H1 (cell line): ENCODE results near the gene WNT3A. TPM values are rescaled to one million over a fixed set of nuclear protein-coding genes. Genes with fewer than 3 reads are reported as not detected.

ENCODE experiments used
- CTCF ChIA-PET: fragments of 300-600 bp; sonication (Branson Sonifier 250); formaldehyde crosslinking; loops from one replicate; lab custom pipeline; 2021; ENCODE audit not compliant: partially characterized antibody; lab: Charles Lee
- POLR2A ChIA-PET: fragments of 300-600 bp; sonication (Branson Sonifier 250); formaldehyde crosslinking; loops from one replicate; lab custom pipeline; 2021; ENCODE audit warnings: inconsistent platforms; ENCODE audit not compliant: partially characterized antibody; lab: Charles Lee
- DNase-seq, 2 experiments: peaks; one replicate each; pipeline versions ENCODE4 v3.0.0 to v3.0.0-alpha.2; 2010 to 2022; ENCODE audit warnings: low spot score in 2 of 2, low read depth in 1 of 2, mixed read lengths in 1 of 2
- FAIRE-seq: peaks from 2 replicates; lab custom pipeline; 2011; peaks lifted over from hg19 to GRCh38; lab: Jason Lieb, UNC
- H2AFZ ChIP-seq: 2 replicates; pipeline ENCODE4 v1.8.1; 2012; ENCODE audit warnings: low read length, inconsistent platforms
- H2AK5ac ChIP-seq: 2 replicates; pipeline ENCODE4 v1.6.1; 2013; ENCODE audit warnings: low read depth, low read length
- H2BK120ac ChIP-seq: replicated peaks from 2 replicates; pipeline ENCODE3; 2013; ENCODE audit warnings: low read depth, low read length, inconsistent platforms
- H2BK12ac ChIP-seq: 2 replicates; pipeline ENCODE4 v1.6.1; 2013; ENCODE audit warnings: low read depth, low read length
- H2BK15ac ChIP-seq: 2 replicates; pipeline ENCODE4 v1.6.1; 2013; ENCODE audit warnings: low read length
- H2BK20ac ChIP-seq: 2 replicates; pipeline ENCODE4 v1.6.1; 2013; ENCODE audit warnings: low read length
- H2BK5ac ChIP-seq: 2 replicates; pipeline ENCODE4 v1.6.1; 2013; ENCODE audit warnings: low read depth, low read length
- H3K14ac ChIP-seq: 2 replicates; pipeline ENCODE4 v1.6.1; 2013; ENCODE audit warnings: inconsistent platforms; ENCODE audit not compliant: insufficient read length
- H3K18ac ChIP-seq: 2 replicates; pipeline ENCODE4 v1.6.1; 2013; ENCODE audit warnings: low read length; ENCODE audit errors: extremely low read depth
- H3K23ac ChIP-seq: 2 replicates; pipeline ENCODE4 v1.6.1; 2013; ENCODE audit warnings: inconsistent platforms; ENCODE audit not compliant: insufficient read length
- H3K23me2 ChIP-seq: 2 replicates; pipeline ENCODE4 v1.6.1; 2013; ENCODE audit warnings: low read depth, low read length
- H3K27ac ChIP-seq: 2 replicates; pipeline ENCODE4 v1.6.1; 2011; ENCODE audit warnings: low read depth, low read length, inconsistent platforms
- H3K27me3 ChIP-seq, 4 experiments: replicated peaks in 1 of 4; 1 replicate in 1 of 4; 2 replicates in 3 of 4; pipeline versions ENCODE4 v1.6.1 to v1.8.1; 2011 to 2013; ENCODE audit warnings: low read length in 3 of 4, mild to moderate bottlenecking in 3 of 4, inconsistent platforms in 2 of 4, mixed read lengths in 2 of 4, moderate library complexity in 1 of 4; ENCODE audit not compliant: control insufficient read depth in 3 of 4, insufficient read depth in 3 of 4; ENCODE audit errors: extremely low read depth in 1 of 4
- H3K36me3 ChIP-seq, 4 experiments: 2 replicates each; pipeline versions ENCODE4 v1.6.1 to v1.8.1; 2011 to 2013; ENCODE audit warnings: mild to moderate bottlenecking in 4 of 4, low read length in 3 of 4, moderate library complexity in 2 of 4, control low read depth in 1 of 4, inconsistent platforms in 1 of 4; ENCODE audit not compliant: insufficient read depth in 4 of 4, control insufficient read depth in 2 of 4
- H3K4ac ChIP-seq: replicated peaks from 2 replicates; pipeline ENCODE3; 2013; ENCODE audit warnings: low read length, low read depth, mixed read lengths, inconsistent platforms; ENCODE audit not compliant: insufficient read length
- H3K4me1 ChIP-seq, 4 experiments: replicated peaks in 1 of 4; 1 replicate in 1 of 4; 2 replicates in 3 of 4; pipeline versions ENCODE4 v1.6.1 to v1.8.1; 2011 to 2013; ENCODE audit warnings: low read length in 3 of 4, inconsistent platforms in 2 of 4, mixed read lengths in 1 of 4; ENCODE audit not compliant: insufficient read depth in 4 of 4, control insufficient read depth in 3 of 4
- H3K4me2 ChIP-seq, 2 experiments: 2 replicates each; pipeline versions ENCODE4 v1.6.1 to v1.8.1; 2011 to 2013; ENCODE audit warnings: low read depth in 2 of 2, low read length in 2 of 2, control low read depth in 1 of 2, inconsistent platforms in 1 of 2, mild to moderate bottlenecking in 1 of 2; ENCODE audit not compliant: insufficient read depth in 1 of 2
- H3K4me3 ChIP-seq, 4 experiments: fragments of 200-600, 300-600 bp in 1 of 4; sonication (generic), shearing (Covaris generic), sonication (Bioruptor Twin) in 1 of 4; 2 replicates each; pipeline versions ENCODE4 v1.5.1 to v1.8.1; 2011 to 2016; ENCODE audit warnings: low read length in 4 of 4, low read depth in 3 of 4, control low read depth in 2 of 4, inconsistent platforms in 2 of 4, mild to moderate bottlenecking in 2 of 4, mixed read lengths in 1 of 4, moderate library complexity in 1 of 4; ENCODE audit not compliant: insufficient read depth in 2 of 4; ENCODE audit errors: extremely low read depth in 1 of 4
- H3K56ac ChIP-seq: replicated peaks from 2 replicates; pipeline ENCODE3; 2013; ENCODE audit warnings: low read depth, mild to moderate bottlenecking, mixed read lengths, low read length, inconsistent platforms; ENCODE audit not compliant: insufficient read length
- H3K79me1 ChIP-seq: 2 replicates; pipeline ENCODE4 v1.6.1; 2013; ENCODE audit warnings: low read depth, low read length, control low read depth
- H3K79me2 ChIP-seq, 2 experiments: 2 replicates each; pipeline versions ENCODE4 v1.6.1 to v1.8.1; 2012 to 2013; ENCODE audit warnings: low read length in 2 of 2, mild to moderate bottlenecking in 2 of 2, inconsistent platforms in 1 of 2; ENCODE audit not compliant: insufficient read depth in 2 of 2, control insufficient read depth in 1 of 2
- H3K9ac ChIP-seq, 4 experiments: replicated peaks in 1 of 4; 1 replicate in 1 of 4; 2 replicates in 3 of 4; pipeline versions ENCODE4 v1.6.1 to v1.8.1; 2011 to 2013; ENCODE audit warnings: low read depth in 3 of 4, low read length in 3 of 4, control low read depth in 2 of 4, mild to moderate bottlenecking in 2 of 4, moderate library complexity in 2 of 4, inconsistent platforms in 1 of 4; ENCODE audit errors: extremely low read depth in 1 of 4
- H3K9me3 ChIP-seq, 2 experiments: 2 replicates each; pipeline versions ENCODE4 v1.6.1 to v1.8.1; 2012 to 2013; ENCODE audit warnings: mild to moderate bottlenecking in 2 of 2, moderate library complexity in 2 of 2, control low read depth in 1 of 2, inconsistent platforms in 1 of 2, low read depth in 1 of 2, low read length in 1 of 2, mixed read lengths in 1 of 2; ENCODE audit not compliant: insufficient read depth in 2 of 2
- H4K20me1 ChIP-seq, 2 experiments: replicated peaks in 1 of 2; 2 replicates each; pipeline versions ENCODE3 to v1.8.1; 2011 to 2013; ENCODE audit warnings: inconsistent platforms in 2 of 2, low read length in 2 of 2, mild to moderate bottlenecking in 1 of 2; ENCODE audit not compliant: insufficient read depth in 2 of 2, control insufficient read depth in 1 of 2
- H4K5ac ChIP-seq: 2 replicates; pipeline ENCODE4 v1.6.1; 2013; ENCODE audit warnings: low read length, low read depth, mixed read lengths, inconsistent platforms; ENCODE audit not compliant: insufficient read length
- H4K8ac ChIP-seq: 2 replicates; pipeline ENCODE4 v1.8.0; 2013; ENCODE audit warnings: mild to moderate bottlenecking, moderate library complexity, low read length, inconsistent platforms; ENCODE audit not compliant: insufficient read depth; ENCODE audit errors: extremely low read depth
- H4K91ac ChIP-seq: replicated peaks from 2 replicates; pipeline ENCODE3; 2013; ENCODE audit warnings: low read length, mixed read lengths, inconsistent platforms; ENCODE audit not compliant: insufficient read length
- ASH2L ChIP-seq: fragments of 200-600, 300-600 bp; sonication (generic); IDR thresholded peaks from one replicate; pipeline ENCODE4 v1.7.1; 2017; ENCODE audit warnings: low read length
- BACH1 ChIP-seq: IDR thresholded peaks from 2 replicates; pipeline ENCODE4 v1.6.1; 2012; ENCODE audit warnings: low read length, improper control_type of control experiment
- CHD1 ChIP-seq: IDR thresholded peaks from 2 replicates; pipeline ENCODE4 v1.6.1; 2012; ENCODE audit warnings: low read depth, low read length, improper control_type of control experiment
- CREB1 ChIP-seq: IDR thresholded peaks from 2 replicates; pipeline ENCODE4 v1.6.1; 2012; ENCODE audit warnings: inconsistent platforms
- CTCF ChIP-seq, 3 experiments: IDR thresholded peaks; 1 replicate in 2 of 3; 2 replicates in 1 of 3; pipeline versions ENCODE4 v1.5.1 to v1.6.1; 2011; ENCODE audit warnings: low read length in 3 of 3, mild to moderate bottlenecking in 3 of 3, inconsistent platforms in 2 of 3, low read depth in 1 of 3, moderate library complexity in 1 of 3; ENCODE audit not compliant: insufficient read depth in 1 of 3; ENCODE audit errors: control extremely low read depth in 1 of 3
- EGR1 ChIP-seq: IDR thresholded peaks from 2 replicates; pipeline ENCODE4 v1.6.1; 2011; ENCODE audit warnings: low read depth, low read length, borderline replicate concordance
- HDAC6 ChIP-seq: IDR thresholded peaks from one replicate; pipeline ENCODE4 v1.7.1; 2012; ENCODE audit warnings: low read depth, mild to moderate bottlenecking, inconsistent platforms, low read length, moderate library complexity
- RXRA ChIP-seq: IDR thresholded peaks from 2 replicates; pipeline ENCODE4 v1.6.1; 2011; ENCODE audit warnings: low read depth, mild to moderate bottlenecking, low read length, moderate library complexity; ENCODE audit not compliant: insufficient read depth
- SP1 ChIP-seq: IDR thresholded peaks from 2 replicates; pipeline ENCODE4 v1.6.1; 2011; ENCODE audit warnings: low read depth, low read length
- TAF7 ChIP-seq: optimal IDR thresholded peaks from 2 replicates; pipeline ENCODE3; 2011; ENCODE audit warnings: low read depth, mild to moderate bottlenecking, inconsistent platforms, low read length, moderate library complexity, borderline replicate concordance
- TCF12 ChIP-seq: IDR thresholded peaks from 2 replicates; pipeline ENCODE4 v1.6.1; 2011; ENCODE audit warnings: low read depth, mild to moderate bottlenecking, low read length
- WGBS, 2 experiments: shearing (Covaris generic) in 1 of 2; methylation state at CpG; one replicate each; pipeline versions ENCODE4 v1.1.6 to v1.1.7; 2013 to 2015; ENCODE audit warnings: low lambda C conversion rate in 2 of 2, mixed read lengths in 2 of 2, inconsistent platforms in 1 of 2, low coverage in 1 of 2, missing lambda C conversion rate in 1 of 2; ENCODE audit not compliant: insufficient replicate concordance in 2 of 2, insufficient coverage in 1 of 2, insufficient read length in 1 of 2; ENCODE audit errors: extremely low coverage in 1 of 2, missing lambda C conversion rate in 1 of 2; 5-methylcytosine and 5-hydroxymethylcytosine counted together
- polyA plus RNA-seq, 7 experiments: library from polyadenylated mRNA; depleted of rRNA in 3 of 7; stranded (reverse) in 5 of 7; unstranded in 2 of 7; fragments of >200 nt in 5 of 7; fragments of 200-250 nt in 2 of 7; gene quantifications; 1 replicate in 5 of 7; 2 replicates in 1 of 7; 4 replicates in 1 of 7; pipeline versions ENCODE4 v1.2.1 to v1.2.3, GENCODE V29; 2011 to 2013; ENCODE audit warnings: missing spikeins in 2 of 7, mixed read lengths in 2 of 7
- total RNA-seq: library from RNA; stranded (reverse); fragmentation: NEBNext Ultra II Directional; extraction: Animal tissue kit (Norgen Biotek cat#: 25700); gene quantifications from 2 replicates; pipeline ENCODE4 v1.2.1, GENCODE V29; 2021

WNT3A gene
- total and polyA plus RNA-seq, 2 of the 8 experiments (the other 6 are each of a cell fraction or from before 2014, with no cell fraction given): 0.08 to 0.19 TPM

DNA sequence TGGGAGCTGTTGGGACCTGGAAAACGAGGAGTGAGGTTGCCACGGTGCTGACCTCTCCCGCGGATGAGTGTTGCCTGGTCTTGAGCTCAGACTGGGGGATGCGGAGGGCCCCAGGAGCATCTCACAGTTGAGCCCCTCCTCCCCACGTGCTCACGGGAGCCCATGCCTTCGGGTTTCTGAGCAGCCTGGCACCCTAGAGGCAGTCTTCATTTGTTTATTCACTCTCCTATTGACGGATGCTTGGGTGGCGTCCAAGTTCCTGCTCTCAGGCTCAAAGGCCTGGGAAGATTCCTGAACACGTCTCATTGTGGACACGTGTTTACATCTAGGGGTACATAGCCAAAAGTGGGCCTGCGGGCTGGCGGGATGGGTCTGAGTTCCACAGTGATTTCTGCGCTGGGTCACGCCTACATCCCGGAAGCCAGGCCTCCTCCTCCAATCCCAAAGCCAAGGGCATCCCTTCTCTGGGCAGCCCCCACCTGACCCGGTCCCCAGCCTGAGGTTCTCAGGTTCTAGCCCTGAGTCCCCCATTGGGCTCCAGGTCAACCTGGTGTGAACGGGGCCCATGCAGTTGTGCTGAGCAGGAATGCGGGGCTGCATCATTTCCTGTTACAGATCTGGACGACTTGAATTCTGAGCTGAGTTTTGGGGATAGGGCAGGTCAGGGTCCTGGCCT, 14.7 kb downstream of the WNT3A start:
- no peak for FAIRE-seq
- Histone ChIP-seq H3K23me2 (0 out of 2 replicates have a peak, but pooled peaks cover 2% of the 10 kb centered on the region), H3K56ac (no peak overlapping the region), H3K27ac (no peak overlapping the region), H3K23ac (no peak overlapping the region), H4K5ac (no peak overlapping the region), H2BK12ac (no peak overlapping the region), H4K8ac (peak overlapping the region; percentile 38; the same call in 1 of the 2 replicates), H3K36me3 (no peaks in the 10 kb centered on the region), H4K91ac (no peak overlapping the region), H2BK20ac (no peak overlapping the region), H2BK5ac (no peak overlapping the region), H4K20me1 (no peaks in the 10 kb centered on the region), H3K18ac (no peak overlapping the region), H2BK15ac (no peak overlapping the region), H3K27me3 (peaks cover 0 to 11% (median under 1%) of the 10 kb centered on the region in 4 experiments; a peak in 3 of 7 replicates), H3K9me3 (no peaks in the 10 kb centered on the region), H3K4me1 (no peaks in the 10 kb centered on the region), H3K79me2 (no peaks in the 10 kb centered on the region), H3K14ac (no peak overlapping the region), H3K4me3 (no peak overlapping the region), H2AK5ac (no peak overlapping the region), H3K79me1 (no peaks in the 10 kb centered on the region), H2BK120ac (no peak overlapping the region), H2AFZ (no peak overlapping the region), H3K9ac (no peak overlapping the region), H3K4ac (no peak overlapping the region), H3K4me2 (no peak overlapping the region)
- ChIA-PET CTCF (interaction anchor here (0.9 to 8.3 kb wide), 4 partner anchors 9 to 22 kb away, joined by 5 to 64 read pairs (median 6); partner anchors contain the start of gene WNT3A), POLR2A (no interaction called here)
- 86% methylated on average over 21 of the region's 21 CpGs; no CpG with 5 or more reads in 1 of the 2 experiments for WGBS, 2 experiments
- peak in 1 of 2 experiments; percentile 37 for DNase-seq
- TF ChIP-seq TCF12 (no peak), RXRA (no peak), BACH1 (no peak), CHD1 (no peak), ASH2L (no peak), CTCF (IDR thresholded peaks at IDR 0.05; ENCODE audit: control extremely low read depth in 1 of 3, insufficient read depth in 1 of 3, low read depth in 1 of 3, low read length in 3 of 3) (no peak), CREB1 (no peak), HDAC6 (no peak), TAF7 (no peak), EGR1 (no peak), SP1 (no peak)
